Testis (tissue), 2 donors: Measurements from ENCODE around the gene C1R.

Source experiments
- CTCF ChIP-seq, 3 experiments: fragments of 450-650 bp in 2 of 3; fragments of 200-600 bp in 1 of 3; sonication (generic) in 1 of 3; IDR thresholded peaks; one replicate each; pipeline ENCODE4 v1.5.1; 2016 to 2019; ENCODE audit warnings: antibody characterized with exemption in 3 of 3, mild to moderate bottlenecking in 2 of 3, moderate library complexity in 1 of 3
- POLR2A ChIP-seq: fragments of 450-650 bp; IDR thresholded peaks from one replicate; pipeline ENCODE4 v1.6.1; 2017; ENCODE audit warnings: antibody characterized with exemption, mild to moderate bottlenecking, moderate library complexity

GRCh38 chr12:7110661-7111060 is 18.4 kb upstream of the C1R start:
- TF ChIP-seq CTCF (IDR thresholded peaks at IDR 0.05) (no peak), POLR2A (no peak)
